Heart right ventricle (tissue), 16 donors: ENCODE results near the gene NEK10. TPM values are rescaled to one million over a fixed set of nuclear protein-coding genes. Genes with fewer than 3 reads are reported as not detected.
"Not testable (repeated sequence)": the region's sequence is repeated elsewhere in the genome, so short reads cannot be mapped to it uniquely, and the experiment has no call there.

Experiments
- ATAC-seq, 8 donors: fragments of 200-7000 bp; cut with Tn5 transposase; one replicate each; pipeline ENCODE4 v1.9.1; 2020; ENCODE audit warnings: mild to moderate bottlenecking in 8 of 8, moderate library complexity in 8 of 8, moderate number of reproducible peaks in 1 of 8
- DNase-seq, 2 donors: peaks; one replicate each; pipeline ENCODE4 v3.0.0-alpha.2; 2020
- H3K27ac ChIP-seq, 10 donors: fragments of 200-600 bp; sonication (generic) in 2 of 10; one replicate each; pipeline versions ENCODE4 v1.5.0 to v1.8.0; 2020 to 2022; ENCODE audit warnings: mild to moderate bottlenecking in 3 of 10
- H3K27me3 ChIP-seq, 7 donors: fragments of 200-600 bp; one replicate each; pipeline ENCODE4 v1.8.0; 2021 to 2022; ENCODE audit warnings: mild to moderate bottlenecking in 2 of 7
- H3K36me3 ChIP-seq, 9 donors: fragments of 200-600 bp; sonication (generic) in 1 of 9; one replicate each; pipeline versions ENCODE4 v1.5.0 to v1.8.0; 2020 to 2022; ENCODE audit warnings: mild to moderate bottlenecking in 2 of 9
- H3K4me1 ChIP-seq, 9 donors: fragments of 200-600 bp; sonication (generic) in 1 of 9; one replicate each; pipeline versions ENCODE4 v1.5.0 to v1.8.0; 2020 to 2022; ENCODE audit warnings: mild to moderate bottlenecking in 4 of 9
- H3K4me3 ChIP-seq, 10 donors: fragments of 200-600 bp; sonication (generic) in 2 of 10; one replicate each; pipeline versions ENCODE4 v1.5.0 to v1.8.0; 2020 to 2022; ENCODE audit warnings: mild to moderate bottlenecking in 7 of 10, moderate library complexity in 2 of 10
- H3K9me3 ChIP-seq, 11 donors: fragments of 200-600 bp in 10 of 11; sonication (generic) in 2 of 11; one replicate each; pipeline versions ENCODE4 v1.5.0 to v1.8.0; 2013 to 2022; ENCODE audit warnings: mild to moderate bottlenecking in 2 of 11, control low read depth in 1 of 11, moderate library complexity in 1 of 11
- CTCF ChIP-seq, 9 donors: fragments of 200-600 bp; sonication (generic) in 2 of 9; IDR thresholded peaks; one replicate each; pipeline versions ENCODE4 v1.5.0 to v1.8.0; 2021 to 2022; ENCODE audit warnings: antibody characterized with exemption in 9 of 9, mild to moderate bottlenecking in 5 of 9, moderate library complexity in 1 of 9
- WGBS, 2 donors: extraction: QIAGEN DNeasy Blood & Tissue Kit; methylation state at CpG; one replicate each; pipeline ENCODE4 v1.1.7; 2013; ENCODE audit warnings: inconsistent platforms in 1 of 2; 5-methylcytosine and 5-hydroxymethylcytosine counted together
- intact Hi-C, 10 donors: fragments of 100-400 bp; cut with DNase I; formaldehyde crosslinking; loops; one replicate each; pipeline versions ENCODE4 v1.11.1 to v1.14.2; 2022
- long read RNA-seq, 3 donors: library from polyadenylated mRNA; unstranded; transcript quantifications; one replicate each; pipeline ENCODE4 v2.0.0, GENCODE V29; 2020 to 2021
- polyA plus RNA-seq, 2 donors: library from polyadenylated mRNA; stranded (reverse); fragments of 200-250 nt; gene quantifications; one replicate each; pipeline ENCODE4 v1.2.3, GENCODE V29; 2013
- total RNA-seq, 10 donors: library from RNA; stranded (reverse); fragmentation: NEBNext Ultra II Directional in 3 of 10; extraction: Animal tissue kit (Norgen Biotek cat#: 25700) in 3 of 10; gene quantifications; one replicate each; pipeline versions ENCODE4 v1.2.1 to v1.2.4, GENCODE V29; 2021 to 2023
- donor health status: Arrhythmogenic right ventricular cardiomyopathy.
- donor health status: ischemic (EF 13 %, LVEDD 7.1; RV severe dilation, severe dysfunction).
- donor health status: healthy with polysubstance abuse.
- donor health status: DM: no; HTN: yes; CAD: no.
- donor health status: DM: no; HTN: no; CAD: no.
- donor health status: ischemic (EF 25% LVEDD 6.9; RV normal size, moderate dysfunction).
- donor health status: ischemic (EF 25% LVEDD 5.7; RV mildly dilated, moderate dysfunction).
- donor health status: healthy.
- donor health status: DM: yes; HTN: yes; CAD: no.
- donor health status: Ischemic cardiomyopathy.
- donor health status: ischemic (EF 35%, LVEDD 5.7; RV mildly dilated, moderate dysfunction).
- donor health status: nonischemic (EF 11% LVEDD 7.7; RV severe dilation, severe dysfunction).
- donor health status: DM: yes; HTN: yes; CAD: no.
- donor health status: PGD.
- donor health status: ischemic (EF 29% LVEDD 5.4; RV normal size, mild dysfunction).
- donor health status: nonischemic (EF 23%, LVEDD 6.1; RV moderate dilation, normal function).

NEK10 gene
- 10 to 100 TPM in 4 of 10 donors, 1 to 10 TPM in 6; 3.1 to 17.5 (median 8.6) TPM for total RNA-seq
- 1 to 10 TPM in 1 of 2 donors, under 1 TPM in 1; 0.36 to 5.6 TPM for polyA plus RNA-seq
- long read RNA-seq, donor 1, partial matches to known transcripts, result 6 of 12 reads
- long read RNA-seq, donor 1, other reads (novel, unspliced or antisense), result 6 of 12 reads
- long read RNA-seq, donor 2, partial matches to known transcripts, result 4 of 21 reads
- long read RNA-seq, donor 2, other reads (novel, unspliced or antisense), result 17 of 21 reads
- long read RNA-seq, donor 3, partial matches to known transcripts, result 3 of 12 reads
- long read RNA-seq, donor 3, other reads (novel, unspliced or antisense), result 9 of 12 reads

- Histone ChIP-seq H3K9me3 (no peaks in the 10 kb centered on the region), H3K36me3 (peaks cover 0 to 7% (median 0%) of the 10 kb centered on the region in 9 donors), H3K27ac (no peak within 1 kb of the TSS), H3K27me3 (no peaks in the 10 kb centered on the region), H3K4me3 (peak within 1 kb of the TSS; percentile 31 to 70 (median 60)), H3K4me1 (peaks cover 0 to 13% (median 6%) of the 10 kb centered on the region in 9 donors)
- TF ChIP-seq CTCF (IDR thresholded peaks at IDR 0.05), result peak in 1 of 9 donors; percentile 14
- DNase-seq (peak; percentile 88 to 89), ATAC-seq (peak; percentile 99 to 100 (median 100))
- intact Hi-C loops, result loop anchor here in 1 of 10 donors (10.0 kb wide), 1 partner anchor 54 kb away; no protein-coding TSS in a partner anchor
- WGBS, 2 donors, result 2 to 3% methylated on average over 48 of the region's 48 CpGs
Observed at GRCh38 chr3:27368831-27369607, at the start of gene NEK10. TSS of gene NEK10 (minus strand) at chr3:27369383. CDS start at chr3:27352882, 16,501 bp downstream.

- peaks cover 0 to 11% (median 0%) of the 10 kb centered on the region in 9 donors for H3K4me1 ChIP-seq
- no peak overlapping the region for H3K27ac ChIP-seq
- intact Hi-C loops, result no loop called here
- H3K4me3 ChIP-seq, result no peak overlapping the region
- ATAC-seq, result no peak
- no peaks in the 10 kb centered on the region for H3K27me3 ChIP-seq
- no peaks in the 10 kb centered on the region for H3K9me3 ChIP-seq
- TF ChIP-seq CTCF (IDR thresholded peaks at IDR 0.05), result no peak
- peaks cover 0 to 72% (median 10%) of the 10 kb centered on the region in 9 donors for H3K36me3 ChIP-seq
- no peak for DNase-seq
- WGBS, 2 donors, result 90 to 91% methylated on average over 1 of the region's 1 CpG
Observed at GRCh38 chr3:27415202-27415601, 46.0 kb upstream of the NEK10 start.

GRCh38 chr3:27392950-27393679, 23.9 kb upstream of the NEK10 start:
- no peaks in the 10 kb centered on the region for H3K9me3 ChIP-seq
- DNase-seq (no peak), ATAC-seq (no peak)
- intact Hi-C loops, result no loop called here
- H3K36me3 ChIP-seq, result peaks cover 0 to 94% (median 10%) of the 10 kb centered on the region in 9 donors
- no peak overlapping the region for H3K27ac ChIP-seq
- H3K4me1 ChIP-seq, result no peaks in the 10 kb centered on the region
- WGBS, 2 donors, result 58 to 63% methylated on average over 3 of the region's 3 CpGs
- no peak for TF ChIP-seq CTCF (IDR thresholded peaks at IDR 0.05)
- no peaks in the 10 kb centered on the region for H3K27me3 ChIP-seq
- no peak overlapping the region for H3K4me3 ChIP-seq

- WGBS, 2 donors, result 97 to 98% methylated on average over 10 of the region's 10 CpGs
- H3K36me3 ChIP-seq, result peaks cover 0 to 92% (median 6%) of the 10 kb centered on the region in 9 donors
- H3K4me3 ChIP-seq, ATAC-seq, H3K4me1 ChIP-seq, H3K27me3 ChIP-seq, H3K27ac ChIP-seq, DNase-seq, H3K9me3 ChIP-seq, intact Hi-C loops: not testable (repeated sequence)
Observed at GRCh38 chr3:27392414-27392813, 23.2 kb upstream of the NEK10 start.
